ENCODE measurements around the gene MAZ.
"Not testable (repeated sequence)": the region's sequence is repeated elsewhere in the genome, so short reads cannot be mapped to it uniquely, and the experiment has no call there.

Gene MAZ

GRCh38 chr16:29818082-29818481 is 11.8 kb downstream of the MAZ start:
- in situ Hi-C loops (cut with MboI; ENCODE audit: low pct_unique_long_range_greater_than_20kb, low sequenced_read_pairs) = no loop called here
- no peak for DNase-seq

DNA sequence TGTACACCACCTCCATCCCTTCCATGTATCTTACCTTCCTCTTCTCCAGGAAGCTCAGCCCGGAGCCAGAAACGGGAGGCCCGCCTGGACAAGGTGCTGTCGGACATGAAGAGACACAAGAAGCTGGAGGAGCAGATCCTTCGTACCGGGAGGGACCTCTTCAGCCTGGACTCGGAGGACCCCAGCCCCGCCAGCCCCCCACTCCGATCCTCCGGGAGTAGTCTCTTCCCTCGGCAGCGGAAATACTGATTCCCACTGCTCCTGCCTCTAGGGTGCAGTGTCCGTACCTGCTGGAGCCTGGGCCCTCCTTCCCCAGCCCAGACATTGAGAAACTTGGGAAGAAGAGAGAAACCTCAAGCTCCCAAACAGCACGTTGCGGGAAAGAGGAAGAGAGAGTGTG is 13.2 kb downstream of the MAZ start:
- in situ Hi-C loops (cut with MboI; ENCODE audit: low pct_unique_long_range_greater_than_20kb, low sequenced_read_pairs) = no loop called here
- no peak for DNase-seq

- in situ Hi-C loops (cut with MboI; ENCODE audit: low pct_unique_long_range_greater_than_20kb, low sequenced_read_pairs) = no loop called here
- DNase-seq = peak; percentile 51
Observed at GRCh38 chr16:29820271-29820701, 14.0 kb downstream of the MAZ start, which contains the start of gene MVP. TSS of gene MVP (plus strand) at chr16:29820462. CDS start at chr16:29830550, 10,088 bp downstream.

DNA sequence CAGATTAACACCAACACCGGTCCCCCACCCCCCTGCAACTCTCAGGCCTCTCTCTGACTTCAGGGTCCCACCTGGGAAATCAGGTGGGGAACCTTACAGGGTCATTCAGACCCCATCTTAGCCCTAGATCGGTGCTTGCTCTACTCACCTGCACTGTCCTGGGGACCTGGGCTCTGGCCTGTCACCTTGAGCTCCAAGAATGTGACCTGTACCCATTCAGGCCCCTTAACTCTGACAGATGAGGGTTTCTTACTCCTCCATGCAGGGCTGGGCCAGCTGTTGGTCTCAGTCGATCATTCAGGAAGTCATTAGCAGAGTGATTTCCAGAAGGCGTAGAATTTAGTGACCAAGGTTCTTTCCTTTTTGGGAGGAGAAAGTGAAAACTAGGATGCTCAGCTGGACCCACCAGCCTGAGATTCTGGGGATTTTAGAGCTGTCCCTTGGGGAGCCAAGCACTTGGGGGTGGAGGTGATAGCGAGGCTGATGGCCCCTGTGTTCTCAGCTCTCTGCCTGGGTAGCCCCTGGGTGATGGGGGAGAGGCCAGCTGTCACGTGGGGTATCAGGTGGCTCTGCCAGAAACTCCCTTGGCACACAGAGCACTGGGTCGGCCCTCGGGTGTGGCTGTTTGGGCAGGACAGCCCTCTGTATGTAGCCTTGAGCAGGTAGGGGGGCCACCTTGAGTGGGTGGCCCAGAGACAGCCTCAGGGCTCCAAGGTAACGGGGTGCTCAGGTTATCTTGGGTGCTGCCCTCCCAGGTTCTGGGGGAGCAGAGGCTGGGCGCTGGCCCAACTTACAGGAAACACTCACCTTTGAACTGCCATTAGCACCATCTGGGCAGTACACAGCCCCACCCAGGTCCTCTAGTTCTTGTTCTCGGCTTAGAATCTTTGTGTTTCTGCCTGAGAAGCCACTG is 14.7 kb downstream of the MAZ start:
- in situ Hi-C loops (cut with MboI; ENCODE audit: low pct_unique_long_range_greater_than_20kb, low sequenced_read_pairs) = no loop called here
- no peak for DNase-seq

DNA sequence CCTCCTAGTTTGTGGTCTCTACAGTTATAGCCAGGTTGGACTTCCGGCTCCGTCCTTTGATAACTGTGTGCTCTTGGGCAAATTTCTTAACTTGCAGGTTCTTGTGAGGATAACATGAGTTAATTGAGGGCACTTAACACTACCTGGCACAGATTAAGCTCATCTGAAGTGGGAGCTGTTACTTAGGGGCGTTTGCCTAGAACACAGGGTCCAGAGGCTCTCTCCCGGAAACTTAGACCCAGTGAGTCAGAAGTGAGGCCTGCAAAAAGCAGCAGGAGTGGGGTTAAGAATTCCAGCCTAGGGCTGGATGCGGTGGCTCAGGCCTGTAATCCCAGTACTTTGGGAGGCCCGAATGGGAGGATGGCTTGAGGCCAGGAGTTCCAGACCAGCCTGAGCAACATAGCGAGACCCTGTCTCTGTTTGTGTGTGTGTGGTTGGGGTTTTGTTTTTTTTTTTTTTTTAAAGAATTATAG is 15.3 kb downstream of the MAZ start:
- in situ Hi-C loops (cut with MboI; ENCODE audit: low pct_unique_long_range_greater_than_20kb, low sequenced_read_pairs) = no loop called here
- no peak for DNase-seq

DNA sequence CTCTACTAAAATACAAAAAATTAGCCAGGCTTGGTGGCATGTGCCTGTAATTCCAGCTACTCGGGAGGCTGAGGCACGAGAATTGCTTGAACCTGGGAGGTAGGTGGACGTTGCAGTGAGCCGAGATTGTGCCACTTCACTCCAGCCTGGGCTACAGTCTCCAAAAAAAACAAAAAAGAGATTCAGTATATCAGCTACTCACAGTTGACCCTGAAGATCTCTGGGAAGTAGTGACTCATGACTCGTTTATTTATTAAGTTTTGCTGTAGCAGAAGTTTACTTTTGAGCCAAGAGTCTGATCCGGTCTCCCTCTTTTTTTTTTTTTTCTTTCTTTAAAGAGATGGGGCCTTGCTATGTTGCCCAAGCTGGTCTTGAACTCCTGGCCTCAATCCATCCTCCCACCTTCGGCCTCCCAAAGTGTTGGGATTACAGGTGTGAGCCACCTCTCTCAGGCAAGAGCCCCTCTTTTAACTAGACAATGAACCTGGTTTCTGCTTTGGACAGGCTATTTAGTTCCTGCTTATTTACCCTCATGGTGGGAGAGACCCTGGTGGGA is 18.3 kb downstream of the MAZ start:
- in situ Hi-C loops (cut with MboI; ENCODE audit: low pct_unique_long_range_greater_than_20kb, low sequenced_read_pairs) = no loop called here
- DNase-seq = no peak

- in situ Hi-C loops (cut with MboI; ENCODE audit: low pct_unique_long_range_greater_than_20kb, low sequenced_read_pairs) = no loop called here
Observed at GRCh38 chr16:29825145-29826044, 19.1 kb downstream of the MAZ start.

GRCh38 chr16:29826342-29826695 is 20.0 kb downstream of the MAZ start:
- in situ Hi-C loops (cut with MboI; ENCODE audit: low pct_unique_long_range_greater_than_20kb, low sequenced_read_pairs) = no loop called here
- DNase-seq = no peak

More at GRCh38 chr16:29825145-29826044, 19.1 kb downstream of the MAZ start:
- peak; percentile 16 for DNase-seq

- no peak for DNase-seq
- in situ Hi-C loops (cut with MboI; ENCODE audit: low pct_unique_long_range_greater_than_20kb, low sequenced_read_pairs) = loop anchor here (10.0 kb wide), 1 partner anchor 64 kb away; the partner anchor contains the start of gene SEZ6L2
Observed at GRCh38 chr16:29830774-29831173, 24.4 kb downstream of the MAZ start.

GRCh38 chr16:29831490-29831889 is 25.2 kb downstream of the MAZ start:
- in situ Hi-C loops (cut with MboI; ENCODE audit: low pct_unique_long_range_greater_than_20kb, low sequenced_read_pairs) = loop anchor here (10.0 kb wide), 1 partner anchor 63 kb away; the partner anchor contains the start of gene SEZ6L2
- no peak for DNase-seq

GRCh38 chr16:29833219-29833618 is 26.9 kb downstream of the MAZ start:
- in situ Hi-C loops (cut with MboI; ENCODE audit: low pct_unique_long_range_greater_than_20kb, low sequenced_read_pairs) = loop anchor here (10.0 kb wide), 1 partner anchor 62 kb away; the partner anchor contains the start of gene SEZ6L2

GRCh38 chr16:29834079-29834478 is 27.8 kb downstream of the MAZ start:
- DNase-seq = no peak
- in situ Hi-C loops (cut with MboI; ENCODE audit: low pct_unique_long_range_greater_than_20kb, low sequenced_read_pairs) = loop anchor here (10.0 kb wide), 1 partner anchor 61 kb away; the partner anchor contains the start of gene SEZ6L2

More at GRCh38 chr16:29833219-29833618, 26.9 kb downstream of the MAZ start:
- DNase-seq = not testable (repeated sequence)

GRCh38 chr16:29835926-29836325 is 29.6 kb downstream of the MAZ start:
- in situ Hi-C loops (cut with MboI; ENCODE audit: low pct_unique_long_range_greater_than_20kb, low sequenced_read_pairs) = loop anchor here (10.0 kb wide), 1 partner anchor 59 kb away; the partner anchor contains the start of gene SEZ6L2

DNA sequence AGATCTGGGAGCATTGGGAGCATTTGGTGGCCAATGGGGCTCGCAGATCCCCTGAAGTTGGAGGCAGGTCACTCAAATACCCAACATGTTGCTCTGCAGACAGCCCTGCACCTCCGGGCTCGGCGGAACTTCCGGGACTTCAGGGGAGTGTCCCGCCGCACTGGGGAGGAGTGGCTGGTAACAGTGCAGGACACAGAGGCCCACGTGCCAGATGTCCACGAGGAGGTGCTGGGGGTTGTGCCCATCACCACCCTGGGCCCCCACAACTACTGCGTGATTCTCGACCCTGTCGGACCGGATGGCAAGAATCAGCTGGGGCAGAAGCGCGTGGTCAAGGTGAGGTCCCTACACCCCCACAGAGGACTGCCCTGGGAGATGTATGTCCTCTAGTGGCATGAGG is 30.3 kb downstream of the MAZ start:
- in situ Hi-C loops (cut with MboI; ENCODE audit: low pct_unique_long_range_greater_than_20kb, low sequenced_read_pairs) = loop anchor here (10.0 kb wide), 1 partner anchor 58 kb away; the partner anchor contains the start of gene SEZ6L2
- DNase-seq = no peak

More at GRCh38 chr16:29835926-29836325, 29.6 kb downstream of the MAZ start:
- no peak for DNase-seq

- DNase-seq = no peak
- in situ Hi-C loops (cut with MboI; ENCODE audit: low pct_unique_long_range_greater_than_20kb, low sequenced_read_pairs) = loop anchor here (10.0 kb wide), 1 partner anchor 57 kb away; the partner anchor contains the start of gene SEZ6L2
Observed at GRCh38 chr16:29837841-29838240, 31.5 kb downstream of the MAZ start.

DNA sequence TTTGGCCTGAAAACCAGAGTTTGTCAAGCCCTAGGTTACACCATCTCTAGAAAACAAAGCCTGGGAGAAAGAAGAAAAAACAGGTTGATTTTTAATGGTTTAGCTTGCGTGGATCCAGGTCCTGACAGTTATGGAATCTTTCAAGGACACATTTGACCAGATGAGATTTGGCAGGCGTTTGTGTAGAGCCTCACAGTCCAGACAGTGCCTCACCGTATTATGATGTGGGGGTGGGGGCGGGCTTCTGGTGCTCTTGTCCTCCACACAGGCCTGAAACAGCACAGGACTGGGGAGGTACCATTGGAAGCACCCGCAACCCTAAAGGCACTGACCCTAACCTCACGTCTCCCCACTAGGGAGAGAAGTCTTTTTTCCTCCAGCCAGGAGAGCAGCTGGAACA is 33.5 kb downstream of the MAZ start:
- in situ Hi-C loops (cut with MboI; ENCODE audit: low pct_unique_long_range_greater_than_20kb, low sequenced_read_pairs) = loop anchor here (10.0 kb wide), 1 partner anchor 55 kb away; the partner anchor contains the start of gene SEZ6L2
- no peak for DNase-seq

DNA sequence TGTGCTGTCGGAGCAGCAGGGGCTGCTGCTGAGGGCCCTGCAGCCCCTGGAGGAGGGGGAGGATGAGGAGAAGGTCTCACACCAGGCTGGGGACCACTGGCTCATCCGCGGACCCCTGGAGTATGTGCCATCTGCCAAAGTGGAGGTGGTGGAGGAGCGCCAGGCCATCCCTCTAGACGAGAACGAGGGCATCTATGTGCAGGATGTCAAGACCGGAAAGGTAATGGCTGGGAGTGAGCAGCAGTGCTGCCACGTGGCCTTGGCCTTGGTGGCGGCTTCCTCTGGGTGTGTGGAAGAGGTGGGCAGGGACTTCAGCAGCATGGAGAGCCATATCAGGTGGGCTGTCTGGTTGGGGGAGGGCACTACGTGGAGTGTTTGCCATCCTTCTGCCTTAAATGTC is 33.9 kb downstream of the MAZ start:
- no peak for DNase-seq
- in situ Hi-C loops (cut with MboI; ENCODE audit: low pct_unique_long_range_greater_than_20kb, low sequenced_read_pairs) = no loop called here

- no peak for DNase-seq
- in situ Hi-C loops (cut with MboI; ENCODE audit: low pct_unique_long_range_greater_than_20kb, low sequenced_read_pairs) = no loop called here
Observed at GRCh38 chr16:29841631-29842030, 35.3 kb downstream of the MAZ start.

Data from KBM-7 (cell line).